Mesothelial cell of epicardium (in vitro differentiated cells): ENCODE results near the gene ALS2. TPM values are rescaled to one million over a fixed set of nuclear protein-coding genes. Genes with fewer than 3 reads are reported as not detected.

Experiments
- DNase-seq, 2 experiments: peaks; one replicate each; pipeline ENCODE4 v3.0.0; 2021; ENCODE audit warnings: low spot score in 2 of 2; ENCODE audit not compliant: unreplicated experiment in 2 of 2
- H3K27ac Mint-ChIP-seq: 2 replicates; pipeline ENCODE4 v1.8.0; 2021; ENCODE audit warnings: mixed read lengths
- H3K27me3 Mint-ChIP-seq: 2 replicates; pipeline ENCODE4 v1.8.0; 2021; ENCODE audit warnings: low read depth, mixed read lengths
- H3K36me3 Mint-ChIP-seq: 2 replicates; pipeline ENCODE4 v1.8.0; 2021; ENCODE audit warnings: mixed read lengths
- H3K4me1 Mint-ChIP-seq: 2 replicates; pipeline ENCODE4 v1.8.0; 2021; ENCODE audit warnings: mixed read lengths
- H3K4me3 Mint-ChIP-seq: 2 replicates; pipeline ENCODE4 v1.8.0; 2021; ENCODE audit warnings: mild to moderate bottlenecking, moderate library complexity, mixed read lengths
- H3K9me3 Mint-ChIP-seq: 2 replicates; pipeline ENCODE4 v1.8.0; 2021; ENCODE audit warnings: mixed read lengths
- CTCF ChIP-seq: fragments of 200-600 bp; sonication (generic); IDR thresholded peaks from one replicate; pipeline ENCODE4 v1.5.0; 2021; ENCODE audit warnings: antibody characterized with exemption; ENCODE audit not compliant: unreplicated experiment
- total RNA-seq: library from RNA; stranded (reverse); gene quantifications from 3 replicates; pipeline ENCODE4 v1.2.1, GENCODE V29; 2021

ALS2 gene
- total RNA-seq, 1 donor from 2014 or later, result 36.1 TPM

DNA sequence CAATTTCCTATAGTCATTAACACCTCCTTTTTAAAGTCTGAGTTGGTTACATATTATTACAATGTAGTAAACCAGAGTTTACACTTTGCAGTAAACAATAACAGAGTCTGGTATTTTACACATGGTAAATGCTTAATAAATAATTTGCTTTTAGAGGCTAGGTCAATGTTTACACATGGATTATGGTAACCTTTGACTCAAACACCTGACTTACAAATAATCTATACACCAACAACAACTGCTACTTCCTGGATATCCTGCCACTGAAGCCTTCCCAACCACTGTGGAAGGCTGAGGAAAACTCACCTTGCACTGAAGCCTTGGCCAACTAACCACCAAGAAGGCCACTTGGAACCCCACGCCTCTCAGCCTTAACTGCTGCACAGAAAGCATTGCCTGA is 5.4 kb downstream of the ALS2 start:
- TF ChIP-seq CTCF, result no peak
- no peak overlapping the region for H3K27ac Mint-ChIP-seq

GRCh38 chr2:201774546-201774945 is 6.2 kb downstream of the ALS2 start:
- Mint-ChIP-seq H3K4me1 (peaks cover 28% of the 10 kb centered on the region), H3K9me3 (no peaks in the 10 kb centered on the region), H3K27me3 (no peaks in the 10 kb centered on the region), H3K4me3 (no peak overlapping the region), H3K36me3 (peaks cover 1% of the 10 kb centered on the region), H3K27ac (no peak overlapping the region)
- no peak for TF ChIP-seq CTCF
- no peak for DNase-seq

More for the DNA sequence above, 5.4 kb downstream of the ALS2 start:
- Mint-ChIP-seq H3K27me3 (no peaks in the 10 kb centered on the region), H3K4me3 (no peak overlapping the region), H3K36me3 (peaks cover 1% of the 10 kb centered on the region), H3K9me3 (no peaks in the 10 kb centered on the region), H3K4me1 (peaks cover 35% of the 10 kb centered on the region)
- DNase-seq, result no peak

GRCh38 chr2:201773990-201774389 is 6.7 kb downstream of the ALS2 start:
- Mint-ChIP-seq H3K9me3 (no peaks in the 10 kb centered on the region), H3K27ac (no peak overlapping the region), H3K4me1 (peaks cover 29% of the 10 kb centered on the region), H3K4me3 (no peak overlapping the region), H3K27me3 (no peaks in the 10 kb centered on the region), H3K36me3 (peaks cover 1% of the 10 kb centered on the region)
- no peak for DNase-seq
- no peak for TF ChIP-seq CTCF

DNA sequence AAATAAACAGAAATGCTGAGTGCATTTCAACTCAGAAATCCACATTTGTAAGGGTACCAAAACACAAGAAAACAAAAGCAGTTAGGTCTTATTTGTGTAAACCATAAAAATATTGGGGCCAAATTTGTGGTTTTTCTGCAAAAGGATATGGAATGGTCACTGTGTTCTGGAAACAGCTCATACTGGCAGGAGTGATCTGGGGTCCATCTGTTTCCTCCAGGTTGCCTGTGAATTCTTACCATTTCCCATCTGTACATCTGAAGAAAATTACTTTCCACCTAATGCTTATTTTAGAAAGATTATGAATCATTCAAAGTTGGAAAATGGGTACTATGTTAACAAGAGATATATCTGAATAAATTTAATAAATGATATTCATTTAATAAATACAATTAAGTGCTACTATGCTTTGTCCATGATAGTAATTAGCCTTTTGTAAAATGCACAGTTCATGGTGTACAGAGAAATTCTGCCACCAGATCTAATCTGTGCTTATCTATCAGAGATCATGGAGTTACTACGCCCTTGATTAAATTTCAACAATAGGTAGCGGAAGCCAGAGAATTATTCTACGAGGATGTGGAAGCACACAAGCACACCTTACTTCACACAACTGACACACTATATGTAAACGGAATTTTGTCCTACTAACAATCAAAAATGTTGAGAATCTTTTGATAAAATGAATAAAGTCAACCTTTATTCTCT is 10.9 kb downstream of the ALS2 start:
- DNase-seq, result no peak
- TF ChIP-seq CTCF, result no peak
- H3K4me1 Mint-ChIP-seq, result peaks cover 17% of the 10 kb centered on the region

GRCh38 chr2:201768918-201769317 is 11.8 kb downstream of the ALS2 start:
- peak overlapping the region; percentile 78 for H3K27ac Mint-ChIP-seq
- H3K4me1 Mint-ChIP-seq, result peaks cover 17% of the 10 kb centered on the region

More for the DNA sequence above, 10.9 kb downstream of the ALS2 start:
- no peaks in the 10 kb centered on the region for H3K27me3 Mint-ChIP-seq
- H3K9me3 Mint-ChIP-seq, result no peaks in the 10 kb centered on the region
- peaks cover 9% of the 10 kb centered on the region for H3K36me3 Mint-ChIP-seq
- H3K27ac Mint-ChIP-seq, result no peak overlapping the region
- no peak overlapping the region for H3K4me3 Mint-ChIP-seq

More at GRCh38 chr2:201768918-201769317, 11.8 kb downstream of the ALS2 start:
- TF ChIP-seq CTCF, result no peak
- Mint-ChIP-seq H3K4me3 (no peak overlapping the region), H3K9me3 (no peaks in the 10 kb centered on the region), H3K36me3 (peaks cover 12% of the 10 kb centered on the region), H3K27me3 (no peaks in the 10 kb centered on the region)
- DNase-seq, result no peak
